H9 (cell line): ENCODE data around the gene ABCA13. TPM values are rescaled to one million over a fixed set of nuclear protein-coding genes. Genes with fewer than 3 reads are reported as not detected.

Source experiments
- DNase-seq: peaks from one replicate; pipeline ENCODE4 v3.0.0-alpha.2; 2017
- H2AFZ ChIP-seq: one replicate; pipeline ENCODE4 v1.6.1; 2013; ENCODE audit warnings: mild to moderate bottlenecking, low read length, control low read depth, moderate library complexity
- H2AK5ac ChIP-seq: 2 replicates; pipeline ENCODE4 v1.6.1; 2013; ENCODE audit warnings: low read length, control low read depth, mixed read lengths; ENCODE audit not compliant: insufficient read length
- H2BK120ac ChIP-seq: one replicate; pipeline ENCODE4 v1.6.1; 2013; ENCODE audit warnings: low read depth, mild to moderate bottlenecking, low read length, control low read depth, inconsistent platforms; ENCODE audit not compliant: poor library complexity, severe bottlenecking
- H2BK12ac ChIP-seq: 2 replicates; pipeline ENCODE4 v1.6.1; 2013; ENCODE audit warnings: low read length, control low read depth, mixed read lengths, low read depth; ENCODE audit not compliant: insufficient read length
- H2BK15ac ChIP-seq: 2 replicates; pipeline ENCODE4 v1.6.1; 2013; ENCODE audit warnings: low read depth, low read length, control low read depth
- H2BK20ac ChIP-seq: one replicate; pipeline ENCODE4 v1.6.1; 2013; ENCODE audit warnings: low read depth, mild to moderate bottlenecking, low read length, control low read depth, inconsistent platforms; ENCODE audit not compliant: poor library complexity, severe bottlenecking
- H2BK5ac ChIP-seq: 2 replicates; pipeline ENCODE4 v1.6.1; 2013; ENCODE audit warnings: low read length, control low read depth, mixed read lengths; ENCODE audit not compliant: insufficient read length
- H3K14ac ChIP-seq: 2 replicates; pipeline ENCODE4 v1.6.1; 2013; ENCODE audit warnings: low read length, control low read depth; ENCODE audit not compliant: insufficient read depth
- H3K18ac ChIP-seq: 2 replicates; pipeline ENCODE4 v1.6.1; 2013; ENCODE audit warnings: low read depth, mild to moderate bottlenecking, mixed read lengths, low read length, control low read depth; ENCODE audit not compliant: insufficient read length
- H3K23ac ChIP-seq: 2 replicates; pipeline ENCODE4 v1.6.1; 2013; ENCODE audit warnings: low read length, control low read depth, mixed read lengths, low read depth; ENCODE audit not compliant: insufficient read length
- H3K23me2 ChIP-seq: 2 replicates; pipeline ENCODE4 v1.6.1; 2013; ENCODE audit warnings: low read depth, mild to moderate bottlenecking, mixed read lengths, low read length, control low read depth; ENCODE audit not compliant: insufficient read length, poor library complexity, severe bottlenecking
- H3K27ac ChIP-seq: 2 replicates; pipeline ENCODE4 v1.5.1; 2013; ENCODE audit warnings: low read length, control low read depth, mixed read lengths, low read depth; ENCODE audit not compliant: insufficient read length
- H3K27me3 ChIP-seq: 2 replicates; pipeline ENCODE4 v1.6.1; 2013; ENCODE audit warnings: low read length, control low read depth, inconsistent platforms; ENCODE audit not compliant: insufficient read depth
- H3K4ac ChIP-seq: 2 replicates; pipeline ENCODE4 v1.6.1; 2013; ENCODE audit warnings: low read depth, mild to moderate bottlenecking, control low read depth, inconsistent platforms, low read length, moderate library complexity
- H3K4me1 ChIP-seq: 2 replicates; pipeline ENCODE4 v1.6.1; 2013; ENCODE audit warnings: low read length, control low read depth, inconsistent platforms; ENCODE audit not compliant: insufficient read depth
- H3K4me2 ChIP-seq: 2 replicates; pipeline ENCODE4 v1.6.1; 2013; ENCODE audit warnings: low read length, control low read depth, mixed read lengths; ENCODE audit not compliant: insufficient read length, insufficient read depth
- H3K56ac ChIP-seq: 2 replicates; pipeline ENCODE4 v1.6.1; 2013; ENCODE audit warnings: low read depth, mild to moderate bottlenecking, mixed read lengths, low read length, control low read depth; ENCODE audit not compliant: insufficient read length
- H3K79me1 ChIP-seq: 2 replicates; pipeline ENCODE4 v1.6.1; 2013; ENCODE audit warnings: low read depth, mild to moderate bottlenecking, moderate library complexity, low read length, control low read depth, inconsistent platforms; ENCODE audit not compliant: insufficient read depth, poor library complexity, severe bottlenecking
- H3K79me2 ChIP-seq: 2 replicates; pipeline ENCODE4 v1.6.1; 2013; ENCODE audit warnings: low read length, control low read depth, inconsistent platforms; ENCODE audit not compliant: insufficient read depth
- H3K9ac ChIP-seq: 2 replicates; pipeline ENCODE4 v1.6.1; 2013; ENCODE audit warnings: low read length, control low read depth, mixed read lengths; ENCODE audit not compliant: insufficient read length; ENCODE audit errors: extremely low read depth
- H3K9me3 ChIP-seq: one replicate; pipeline ENCODE4 v1.6.1; 2013; ENCODE audit warnings: low read depth, low read length, inconsistent platforms; ENCODE audit not compliant: control insufficient read depth
- H3T11ph ChIP-seq: one replicate; pipeline ENCODE4 v1.6.1; 2013; ENCODE audit warnings: mild to moderate bottlenecking, low read length, control low read depth, inconsistent platforms
- H4K20me1 ChIP-seq: one replicate; pipeline ENCODE4 v1.6.1; 2013; ENCODE audit not compliant: control insufficient read depth, insufficient read length, insufficient read depth
- H4K5ac ChIP-seq: 2 replicates; pipeline ENCODE4 v1.6.1; 2013; ENCODE audit warnings: low read depth, mild to moderate bottlenecking, mixed read lengths, low read length, control low read depth; ENCODE audit not compliant: insufficient read length
- H4K8ac ChIP-seq: replicated peaks from 2 replicates; pipeline ENCODE4 v1.6.1; 2013; ENCODE audit warnings: low read length, control low read depth, mixed read lengths, low read depth; ENCODE audit not compliant: insufficient read length
- H4K91ac ChIP-seq: 2 replicates; pipeline ENCODE4 v1.6.1; 2013; ENCODE audit warnings: low read depth, mild to moderate bottlenecking, moderate library complexity, mixed read lengths, low read length, control low read depth; ENCODE audit not compliant: insufficient read length
- H3K27ac Mint-ChIP-seq, 3 experiments: 2 replicates in 2 of 3; 3 replicates in 1 of 3; pipeline ENCODE4 v1.8.0; 2020 to 2021; ENCODE audit warnings: mixed read lengths in 3 of 3, mild to moderate bottlenecking in 1 of 3, moderate library complexity in 1 of 3
- H3K27me3 Mint-ChIP-seq: 2 replicates; pipeline ENCODE4 v1.8.0; 2021; ENCODE audit warnings: low read depth, mild to moderate bottlenecking, moderate library complexity, mixed read lengths
- H3K36me3 Mint-ChIP-seq, 3 experiments: 2 replicates in 2 of 3; 3 replicates in 1 of 3; pipeline ENCODE4 v1.8.0; 2020 to 2021; ENCODE audit warnings: low read depth in 3 of 3, mixed read lengths in 3 of 3; ENCODE audit not compliant: insufficient read depth in 1 of 3
- H3K4me1 Mint-ChIP-seq, 2 experiments: 2 replicates each; pipeline ENCODE4 v1.8.0; 2020; ENCODE audit warnings: mixed read lengths in 2 of 2
- H3K4me3 Mint-ChIP-seq, 2 experiments: 2 replicates in 1 of 2; 3 replicates in 1 of 2; pipeline ENCODE4 v1.8.0; 2020 to 2021; ENCODE audit warnings: mild to moderate bottlenecking in 2 of 2, mixed read lengths in 2 of 2, moderate library complexity in 1 of 2
- H3K9me3 Mint-ChIP-seq, 2 experiments: 2 replicates in 1 of 2; 3 replicates in 1 of 2; pipeline ENCODE4 v1.8.0; 2020; ENCODE audit warnings: mild to moderate bottlenecking in 2 of 2, mixed read lengths in 2 of 2, moderate library complexity in 1 of 2
- CTCF ChIP-seq: fragments of 200-600 bp; sonication (generic); conservative IDR thresholded peaks from 3 replicates; pipeline ENCODE4 v1.8.0; 2021; ENCODE audit warnings: antibody characterized with exemption, mild to moderate bottlenecking
- WGBS: extraction: QIAGEN DNeasy Blood & Tissue Kit; methylation state at CpG from one replicate; pipeline ENCODE4 v1.1.7; 2013; ENCODE audit warnings: missing lambda C conversion rate, low lambda C conversion rate, mixed read lengths; ENCODE audit not compliant: insufficient read length; ENCODE audit errors: extremely low coverage; 5-methylcytosine and 5-hydroxymethylcytosine counted together
- total RNA-seq: library from RNA; stranded (reverse); gene quantifications from 2 replicates; pipeline ENCODE4 v1.2.1, GENCODE V29; 2021

ABCA13 gene
- total RNA-seq, 1 experiment from 2014 or later, result 0.11 TPM

DNA sequence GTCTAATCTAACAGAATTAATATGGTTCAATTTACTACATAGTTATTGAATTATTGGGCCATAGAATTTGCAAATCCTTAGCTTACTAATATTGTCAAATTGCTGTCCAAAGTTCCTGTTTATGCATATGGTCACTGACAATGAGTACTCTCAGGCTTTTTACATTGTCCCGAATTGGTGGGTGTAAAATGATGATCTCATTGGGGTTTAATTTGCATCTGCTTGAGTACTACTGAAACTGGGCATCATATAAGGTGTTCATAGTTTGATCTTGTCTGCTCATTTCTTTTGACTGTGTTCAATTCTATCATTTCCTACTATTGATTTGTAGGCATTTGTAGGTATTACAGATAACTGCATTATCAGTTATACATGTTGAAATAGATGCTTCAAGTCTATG lies 12.7 kb downstream of the ABCA13 start:
- no peak overlapping the region for H2AK5ac ChIP-seq
- no peak for DNase-seq
- no peak overlapping the region for H3K9ac ChIP-seq
- no peaks in the 10 kb centered on the region for H3K27me3 ChIP-seq
- no peak overlapping the region for H3K4me3 Mint-ChIP-seq
- TF ChIP-seq CTCF, result no peak
- H3K79me1 ChIP-seq, result no peaks in the 10 kb centered on the region
- no peak overlapping the region for H3K27ac Mint-ChIP-seq
- no peak overlapping the region for H3K14ac ChIP-seq
- H2AFZ ChIP-seq, result no peak overlapping the region
- peaks cover 30 to 33% of the 10 kb centered on the region in 2 experiments for H3K4me1 Mint-ChIP-seq
- H2BK120ac ChIP-seq, result no peak overlapping the region
- H3K56ac ChIP-seq, result no peak overlapping the region
- H2BK12ac ChIP-seq, result no peak overlapping the region
- H3K4ac ChIP-seq, result no peak overlapping the region
- peaks cover 11 to 38% (median 13%) of the 10 kb centered on the region in 3 experiments; a peak in 6 of 7 replicates for H3K36me3 Mint-ChIP-seq
- peaks cover 2% of the 10 kb centered on the region for H3K27me3 Mint-ChIP-seq
- H3K9me3 Mint-ChIP-seq, result peaks cover 25 to 26% of the 10 kb centered on the region in 2 experiments
- no peaks in the 10 kb centered on the region; the same call in 1 of the 2 replicates for H3K4me1 ChIP-seq
- H2BK5ac ChIP-seq, result no peak overlapping the region
- no peak overlapping the region for H4K8ac ChIP-seq
- H2BK15ac ChIP-seq, result no peak overlapping the region
- H3K23ac ChIP-seq, result no peak overlapping the region
- no peak overlapping the region for H3K27ac ChIP-seq
- no peaks in the 10 kb centered on the region for H4K20me1 ChIP-seq
- no peak overlapping the region for H3K4me2 ChIP-seq
- H3K23me2 ChIP-seq, result no peaks in the 10 kb centered on the region
- no peak overlapping the region for H3K18ac ChIP-seq
- H3T11ph ChIP-seq, result no peak overlapping the region
- H4K5ac ChIP-seq, result no peak overlapping the region
- H4K91ac ChIP-seq, result no peak overlapping the region
- no CpG with 5 or more reads among the region's 1 CpG for WGBS
- H3K79me2 ChIP-seq, result no peaks in the 10 kb centered on the region
- H3K9me3 ChIP-seq, result no peaks in the 10 kb centered on the region
- no peak overlapping the region for H2BK20ac ChIP-seq
